GM20000 (cell line): Measurements from ENCODE around the gene SNX25.

ENCODE experiments used
- DNase-seq: peaks from one replicate; pipeline ENCODE4 v3.0.0; 2012; ENCODE audit warnings: low spot score
- TF ChIP-seq, protein P1 (sequence below): IDR thresholded peaks from 2 replicates; pipeline ENCODE4 v1.5.1; 2012; ENCODE audit warnings: mild to moderate bottlenecking, control low read depth; ENCODE audit errors: extremely low read depth, missing control alignments

The SNX25 gene

DNA sequence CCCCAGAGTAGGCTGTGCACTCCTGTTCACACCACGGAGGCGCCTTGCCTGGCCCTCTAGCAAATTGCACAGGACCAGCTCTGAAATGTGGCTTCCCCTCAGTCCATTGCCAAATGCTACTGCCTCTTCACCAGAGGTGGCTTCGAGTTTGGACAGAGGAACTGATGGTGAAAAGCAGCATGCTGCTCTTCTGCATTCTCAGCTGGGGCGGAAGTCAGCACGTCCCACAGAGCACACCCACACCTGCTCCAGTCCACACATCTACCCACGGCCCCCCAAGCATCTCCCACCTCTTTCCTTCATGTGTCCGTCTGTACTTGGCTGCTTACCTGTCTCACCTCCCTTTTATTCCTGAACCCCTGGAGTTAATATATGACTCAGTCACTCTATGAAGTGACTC lies 142.8 kb downstream of the SNX25 start:
- no peak for DNase-seq
- TF ChIP-seq, protein P1, sequence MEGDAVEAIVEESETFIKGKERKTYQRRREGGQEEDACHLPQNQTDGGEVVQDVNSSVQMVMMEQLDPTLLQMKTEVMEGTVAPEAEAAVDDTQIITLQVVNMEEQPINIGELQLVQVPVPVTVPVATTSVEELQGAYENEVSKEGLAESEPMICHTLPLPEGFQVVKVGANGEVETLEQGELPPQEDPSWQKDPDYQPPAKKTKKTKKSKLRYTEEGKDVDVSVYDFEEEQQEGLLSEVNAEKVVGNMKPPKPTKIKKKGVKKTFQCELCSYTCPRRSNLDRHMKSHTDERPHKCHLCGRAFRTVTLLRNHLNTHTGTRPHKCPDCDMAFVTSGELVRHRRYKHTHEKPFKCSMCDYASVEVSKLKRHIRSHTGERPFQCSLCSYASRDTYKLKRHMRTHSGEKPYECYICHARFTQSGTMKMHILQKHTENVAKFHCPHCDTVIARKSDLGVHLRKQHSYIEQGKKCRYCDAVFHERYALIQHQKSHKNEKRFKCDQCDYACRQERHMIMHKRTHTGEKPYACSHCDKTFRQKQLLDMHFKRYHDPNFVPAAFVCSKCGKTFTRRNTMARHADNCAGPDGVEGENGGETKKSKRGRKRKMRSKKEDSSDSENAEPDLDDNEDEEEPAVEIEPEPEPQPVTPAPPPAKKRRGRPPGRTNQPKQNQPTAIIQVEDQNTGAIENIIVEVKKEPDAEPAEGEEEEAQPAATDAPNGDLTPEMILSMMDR = no peak

DNA sequence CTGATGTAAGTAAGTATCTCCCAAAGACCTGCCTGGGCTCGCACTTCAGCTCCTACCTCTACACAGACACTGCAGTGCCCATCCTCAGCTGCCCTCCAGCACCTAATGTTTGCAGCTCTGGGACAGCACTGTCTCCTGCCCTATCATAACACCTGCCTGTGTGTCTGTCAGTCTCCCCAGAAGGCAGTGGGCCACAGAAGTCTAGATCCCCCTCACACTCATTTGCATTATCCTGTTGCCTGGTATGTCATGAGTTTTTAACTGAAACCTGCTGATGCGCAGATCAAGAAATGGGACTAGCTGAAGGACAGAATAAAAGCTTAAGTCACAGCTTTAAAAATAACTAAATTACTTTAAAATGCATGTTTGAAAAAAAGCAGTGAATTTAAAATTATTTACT lies 143.3 kb downstream of the SNX25 start:
- TF ChIP-seq, protein P1 = no peak
- DNase-seq = no peak

DNA sequence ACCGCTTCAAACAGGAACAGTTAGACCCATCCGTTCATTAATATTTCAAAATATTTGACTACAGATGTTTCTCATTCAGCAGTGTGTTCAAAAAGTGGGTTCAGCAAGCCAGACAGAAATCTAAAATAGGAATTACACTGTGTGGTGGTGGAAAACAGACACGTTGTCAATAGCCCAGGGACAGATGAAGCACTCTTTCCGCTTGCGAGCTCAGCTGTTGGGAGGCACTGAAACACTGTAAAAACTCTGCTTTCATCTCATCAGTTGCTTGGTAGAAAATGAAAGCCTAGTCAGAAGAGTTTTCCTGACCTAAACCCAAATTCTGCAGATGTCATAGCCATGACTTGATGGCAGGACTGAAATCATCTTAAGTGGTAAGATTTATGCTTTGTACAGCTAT lies 147.8 kb downstream of the SNX25 start:
- TF ChIP-seq, protein P1 = no peak
- no peak for DNase-seq

DNA sequence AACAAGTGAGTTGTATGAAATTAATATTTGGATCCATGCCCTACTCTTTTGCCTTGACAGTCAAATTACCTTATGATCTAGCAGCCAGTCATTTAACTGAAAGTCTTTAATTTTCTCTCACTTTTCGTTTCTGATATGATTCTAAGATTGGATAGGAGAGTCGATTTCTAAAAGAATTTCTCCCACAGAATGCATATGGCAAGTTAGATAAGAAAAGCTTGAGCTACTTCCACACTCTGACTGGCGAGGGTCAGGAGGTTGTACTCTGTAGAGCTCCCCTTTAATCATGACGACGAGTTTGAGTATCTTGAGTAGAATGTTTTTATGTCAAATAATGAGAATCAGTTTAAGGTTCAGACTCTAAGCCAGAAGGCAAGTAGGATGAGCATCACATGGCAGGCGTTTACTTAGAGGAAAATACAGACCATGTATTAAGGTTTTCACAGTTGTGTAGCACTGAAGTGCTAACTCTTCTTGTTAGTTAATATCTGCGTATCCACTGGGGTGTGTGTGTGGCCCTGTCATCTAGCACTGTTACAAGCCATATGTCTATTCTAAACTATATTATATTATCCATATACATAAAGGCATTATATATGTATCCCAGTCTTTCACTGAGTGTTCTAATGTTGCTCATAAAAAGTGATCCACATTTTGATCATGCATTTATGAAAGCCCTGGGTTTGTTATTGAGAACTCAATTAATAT lies 148.5 kb downstream of the SNX25 start:
- TF ChIP-seq, protein P1 = no peak
- DNase-seq = no peak

DNA sequence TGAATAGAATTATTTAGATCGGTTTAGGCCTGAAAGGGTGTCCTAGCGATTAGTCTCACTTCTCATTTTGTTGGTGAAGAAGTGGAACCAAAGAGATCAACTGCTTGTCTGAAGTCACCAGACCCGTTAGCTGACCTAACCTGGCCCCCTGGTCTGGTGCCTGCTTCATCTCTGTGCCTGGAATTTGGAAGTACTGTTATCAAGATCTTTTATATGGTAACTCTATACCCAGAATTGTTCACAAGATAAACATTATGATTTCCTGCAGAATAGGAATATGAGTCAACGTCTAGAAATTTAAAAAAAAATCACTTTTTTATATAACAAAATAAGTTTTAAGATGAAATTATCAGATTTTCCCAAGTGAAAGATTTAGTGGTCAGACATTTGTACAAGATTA lies 149.1 kb downstream of the SNX25 start:
- no peak for DNase-seq
- TF ChIP-seq, protein P1 = no peak

DNA sequence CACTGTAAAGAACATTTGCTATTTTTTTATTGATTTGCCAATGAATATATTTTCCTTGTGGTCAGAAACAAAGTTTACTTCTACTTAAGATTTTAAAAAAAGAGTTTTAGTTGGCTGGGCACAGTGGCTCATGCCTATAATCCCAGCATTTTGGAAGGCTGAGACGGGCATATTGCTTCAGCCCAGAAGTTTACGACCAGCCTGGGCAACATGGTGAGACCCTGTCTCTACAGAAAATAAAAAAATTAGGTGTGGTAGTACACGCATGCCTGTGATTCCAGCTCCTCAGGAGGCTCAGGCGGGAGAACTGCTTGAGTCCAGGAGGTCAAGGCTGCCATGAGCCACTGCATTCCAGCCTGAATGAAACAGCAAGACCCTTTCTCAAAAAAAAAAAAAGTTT lies 149.6 kb downstream of the SNX25 start:
- TF ChIP-seq, protein P1 = no peak
- no peak for DNase-seq

DNA sequence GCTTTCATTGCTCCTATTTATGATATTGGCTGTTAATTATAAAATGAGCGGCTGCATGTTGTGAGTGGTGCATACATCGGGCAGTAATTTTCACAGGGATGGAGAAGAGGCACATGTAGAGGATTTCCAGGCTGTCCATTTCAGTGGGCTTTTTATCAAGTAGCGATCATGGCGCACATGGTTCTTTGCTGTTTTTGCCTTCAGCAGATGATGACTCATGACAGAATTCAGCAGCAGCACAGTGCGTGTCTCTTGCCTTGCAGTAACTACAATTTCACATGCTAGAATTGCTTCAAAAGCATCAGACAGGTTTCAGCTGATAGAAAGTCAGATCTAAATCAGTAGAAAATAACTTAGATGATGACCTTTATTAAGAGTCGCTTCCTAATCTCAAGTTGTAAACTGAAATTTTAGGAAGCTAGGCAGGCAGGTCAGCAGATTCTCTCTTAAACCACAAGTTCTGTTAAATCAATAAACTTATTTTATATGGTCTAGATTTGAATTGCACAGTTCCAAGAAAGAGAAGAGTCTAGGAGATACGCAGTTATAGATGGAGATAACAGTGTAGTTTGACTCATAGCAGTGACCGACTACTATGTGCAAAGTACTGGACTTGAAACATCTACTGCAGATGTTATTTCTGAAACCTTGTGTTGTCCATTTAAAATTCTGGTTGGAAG lies 150.5 kb downstream of the SNX25 start:
- no peak for DNase-seq
- TF ChIP-seq, protein P1 = no peak
